ENCODE data around the gene ACER3.

The ACER3 gene

GRCh38 chr11:76995081-76995576, 134.4 kb downstream of the ACER3 start:
- ChIA-PET CTCF (no interaction called here), POLR2A (no interaction called here)
- TF ChIP-seq FOXM1 (IDR thresholded peaks at IDR 0.05; ENCODE audit: borderline replicate concordance) (no peak), TARDBP (IDR thresholded peaks at IDR 0.05) (no peak), CTBP1 (IDR thresholded peaks at IDR 0.05; ENCODE audit: borderline replicate concordance) (no peak), SUZ12 (IDR thresholded peaks at IDR 0.05) (no peak), NFRKB (IDR thresholded peaks at IDR 0.05) (no peak), FOXK2 (IDR thresholded peaks at IDR 0.05) (no peak), L3MBTL2 (conservative IDR thresholded peaks at IDR 0.05) (no peak), ARNT (IDR thresholded peaks at IDR 0.05) (no peak)
- DNase-seq (ENCODE audit: extremely low spot score) = no peak

- ChIA-PET POLR2A (no interaction called here), CTCF (no interaction called here)
- no peak for DNase-seq (ENCODE audit: extremely low spot score)
- TF ChIP-seq HDGF (IDR thresholded peaks at IDR 0.05; ENCODE audit: borderline replicate concordance) (no peak), BHLHE40 (IDR thresholded peaks at IDR 0.05; ENCODE audit: borderline replicate concordance) (no peak), ZNF384 (IDR thresholded peaks at IDR 0.05) (no peak), SUZ12 (IDR thresholded peaks at IDR 0.05) (no peak), L3MBTL2 (conservative IDR thresholded peaks at IDR 0.05) (no peak), CTBP1 (IDR thresholded peaks at IDR 0.05; ENCODE audit: borderline replicate concordance) (no peak), FOXA1 (IDR thresholded peaks at IDR 0.05) (no peak), SP1 (IDR thresholded peaks at IDR 0.05) (no peak), LEF1 (IDR thresholded peaks at IDR 0.05; ENCODE audit: borderline replicate concordance) (no peak), FOXK2 (IDR thresholded peaks at IDR 0.05) (no peak)
These were observed 136.8 kb downstream of the ACER3 start for GRCh38 chr11:76997512-76997911.

- no peak for DNase-seq (ENCODE audit: extremely low spot score)
- TF ChIP-seq PKNOX1 (IDR thresholded peaks at IDR 0.05) (no peak), FOXM1 (IDR thresholded peaks at IDR 0.05; ENCODE audit: borderline replicate concordance) (no peak), BHLHE40 (IDR thresholded peaks at IDR 0.05; ENCODE audit: borderline replicate concordance) (no peak), CTBP1 (IDR thresholded peaks at IDR 0.05; ENCODE audit: borderline replicate concordance) (no peak)
- ChIA-PET POLR2A (no interaction called here), CTCF (no interaction called here)
These were observed 138.9 kb downstream of the ACER3 start for GRCh38 chr11:76999597-76999996.

GRCh38 chr11:77001613-77002012, 140.9 kb downstream of the ACER3 start:
- DNase-seq (ENCODE audit: extremely low spot score) = no peak
- CTCF ChIA-PET = no interaction called here
- POLR2A ChIA-PET = no interaction called here
- TF ChIP-seq SUZ12 (IDR thresholded peaks at IDR 0.05) (no peak), PKNOX1 (IDR thresholded peaks at IDR 0.05) (no peak), FOXK2 (IDR thresholded peaks at IDR 0.05) (no peak), LEF1 (IDR thresholded peaks at IDR 0.05; ENCODE audit: borderline replicate concordance) (no peak), FOXM1 (IDR thresholded peaks at IDR 0.05; ENCODE audit: borderline replicate concordance) (no peak), L3MBTL2 (conservative IDR thresholded peaks at IDR 0.05) (no peak), ZNF384 (IDR thresholded peaks at IDR 0.05) (no peak), HDGF (IDR thresholded peaks at IDR 0.05; ENCODE audit: borderline replicate concordance) (no peak), CTBP1 (IDR thresholded peaks at IDR 0.05; ENCODE audit: borderline replicate concordance) (no peak), SP1 (IDR thresholded peaks at IDR 0.05) (no peak), TARDBP (IDR thresholded peaks at IDR 0.05) (no peak), FOXA1 (IDR thresholded peaks at IDR 0.05) (no peak), BHLHE40 (IDR thresholded peaks at IDR 0.05; ENCODE audit: borderline replicate concordance) (no peak), ELF4 (IDR thresholded peaks at IDR 0.05) (no peak), NFRKB (IDR thresholded peaks at IDR 0.05) (no peak), ARNT (IDR thresholded peaks at IDR 0.05) (no peak)

GRCh38 chr11:77002776-77003175, 142.1 kb downstream of the ACER3 start:
- TF ChIP-seq FOXK2 (IDR thresholded peaks at IDR 0.05) (no peak), L3MBTL2 (conservative IDR thresholded peaks at IDR 0.05) (no peak), ZNF384 (IDR thresholded peaks at IDR 0.05) (no peak), LEF1 (IDR thresholded peaks at IDR 0.05; ENCODE audit: borderline replicate concordance) (no peak), BHLHE40 (IDR thresholded peaks at IDR 0.05; ENCODE audit: borderline replicate concordance) (no peak), ELF4 (IDR thresholded peaks at IDR 0.05) (no peak), TARDBP (IDR thresholded peaks at IDR 0.05) (no peak), FOXM1 (IDR thresholded peaks at IDR 0.05; ENCODE audit: borderline replicate concordance) (no peak), HDGF (IDR thresholded peaks at IDR 0.05; ENCODE audit: borderline replicate concordance) (no peak), CTBP1 (IDR thresholded peaks at IDR 0.05; ENCODE audit: borderline replicate concordance) (no peak), NFRKB (IDR thresholded peaks at IDR 0.05) (no peak), SUZ12 (IDR thresholded peaks at IDR 0.05) (no peak), ARNT (IDR thresholded peaks at IDR 0.05) (no peak)
- ChIA-PET CTCF (interaction anchor here (1.0 kb wide), 1 partner anchor 300 kb away, joined by 3 read pairs; no protein-coding TSS in a partner anchor), POLR2A (no interaction called here)
- DNase-seq (ENCODE audit: extremely low spot score) = no peak

GRCh38 chr11:77003963-77004362, 143.2 kb downstream of the ACER3 start:
- TF ChIP-seq NFRKB (IDR thresholded peaks at IDR 0.05) (no peak), SUZ12 (IDR thresholded peaks at IDR 0.05) (no peak), ELF4 (IDR thresholded peaks at IDR 0.05) (no peak), FOXA1 (IDR thresholded peaks at IDR 0.05) (no peak), SP1 (IDR thresholded peaks at IDR 0.05) (no peak), ARNT (IDR thresholded peaks at IDR 0.05) (no peak), BHLHE40 (IDR thresholded peaks at IDR 0.05; ENCODE audit: borderline replicate concordance) (no peak), HDGF (IDR thresholded peaks at IDR 0.05; ENCODE audit: borderline replicate concordance) (no peak), FOXK2 (IDR thresholded peaks at IDR 0.05) (no peak), LEF1 (IDR thresholded peaks at IDR 0.05; ENCODE audit: borderline replicate concordance) (no peak), CTBP1 (IDR thresholded peaks at IDR 0.05; ENCODE audit: borderline replicate concordance) (no peak), TARDBP (IDR thresholded peaks at IDR 0.05) (no peak)
- no peak for DNase-seq (ENCODE audit: extremely low spot score)
- CTCF ChIA-PET = no interaction called here
- POLR2A ChIA-PET = no interaction called here

All from HEK293T (cell line).